ENCODE measurements around the gene MAMLD1.

GRCh38 chrX:150477371-150477770 is 114.3 kb downstream of the MAMLD1 start:
- TF ChIP-seq CTCF (IDR thresholded peaks at IDR 0.05; ENCODE audit: low read depth, low read length, missing input control), result no peak
- no peak for TF ChIP-seq REST (IDR thresholded peaks at IDR 0.05)
- TF ChIP-seq FOXA1 (IDR thresholded peaks at IDR 0.05), result no peak
- no peak for TF ChIP-seq YY1 (IDR thresholded peaks at IDR 0.05)
- TF ChIP-seq SP1 (IDR thresholded peaks at IDR 0.05), result no peak
- no peak for TF ChIP-seq GABPA (IDR thresholded peaks at IDR 0.05 in 1 of 2, conservative IDR thresholded peaks at IDR 0.05 in 1 of 2)
- no peak for TF ChIP-seq JUND (IDR thresholded peaks at IDR 0.05)
- no peak for TF ChIP-seq RAD21 (IDR thresholded peaks at IDR 0.05)
- TF ChIP-seq MAX (IDR thresholded peaks at IDR 0.05), result no peak
- TF ChIP-seq EGR1 (IDR thresholded peaks at IDR 0.05; ENCODE audit: low read depth in 2 of 2), result no peak
- no peak for TF ChIP-seq HNF4A (conservative IDR thresholded peaks at IDR 0.05)
- TF ChIP-seq TAF1 (conservative IDR thresholded peaks at IDR 0.05), result no peak
- TF ChIP-seq ZBTB33 (IDR thresholded peaks at IDR 0.05), result no peak
